ENCODE results near the gene ATXN10.
"Not testable (repeated sequence)": the region's sequence is repeated elsewhere in the genome, so short reads cannot be mapped to it uniquely, and the experiment has no call there.

The ATXN10 gene

GRCh38 chr22:45678961-45679912, 7.6 kb downstream of the ATXN10 start:
- DNase-seq (ENCODE audit: low read depth) = no peak

GRCh38 chr22:45680932-45681700, 9.5 kb downstream of the ATXN10 start:
- no peak for DNase-seq (ENCODE audit: low read depth)

GRCh38 chr22:45682064-45682463, 10.4 kb downstream of the ATXN10 start:
- DNase-seq (ENCODE audit: low read depth) = no peak

GRCh38 chr22:45682773-45683172, 11.1 kb downstream of the ATXN10 start:
- not testable (repeated sequence) for DNase-seq (ENCODE audit: low read depth)

GRCh38 chr22:45683248-45683647, 11.6 kb downstream of the ATXN10 start:
- DNase-seq (ENCODE audit: low read depth) = no peak

- no peak for DNase-seq (ENCODE audit: low read depth)
Measured at GRCh38 chr22:45683680-45684079, 12.0 kb downstream of the ATXN10 start.

- DNase-seq (ENCODE audit: low read depth) = no peak
Measured at GRCh38 chr22:45684169-45684568, 12.5 kb downstream of the ATXN10 start.

- DNase-seq (ENCODE audit: low read depth) = no peak
Measured at GRCh38 chr22:45684752-45685574, 13.3 kb downstream of the ATXN10 start.

- no peak for DNase-seq (ENCODE audit: low read depth)
Measured at GRCh38 chr22:45686004-45686403, 14.4 kb downstream of the ATXN10 start.

- no peak for DNase-seq (ENCODE audit: low read depth)
Measured at GRCh38 chr22:45686836-45687235, 15.2 kb downstream of the ATXN10 start.

- DNase-seq (ENCODE audit: low read depth) = peak; percentile 87
Measured at GRCh38 chr22:45688600-45689080, 17.0 kb downstream of the ATXN10 start.

- no peak for DNase-seq (ENCODE audit: low read depth)
Measured at GRCh38 chr22:45689211-45689610, 17.6 kb downstream of the ATXN10 start.

GRCh38 chr22:45690008-45690407, 18.4 kb downstream of the ATXN10 start:
- no peak for DNase-seq (ENCODE audit: low read depth)

- no peak for DNase-seq (ENCODE audit: low read depth)
Measured at GRCh38 chr22:45692549-45692948, 20.9 kb downstream of the ATXN10 start.

- no peak for DNase-seq (ENCODE audit: low read depth)
Measured at GRCh38 chr22:45693835-45694234, 22.2 kb downstream of the ATXN10 start.

- DNase-seq (ENCODE audit: low read depth) = no peak
Measured at GRCh38 chr22:45696227-45696626, 24.6 kb downstream of the ATXN10 start.

- no peak for DNase-seq (ENCODE audit: low read depth)
Measured at GRCh38 chr22:45698094-45698493, 26.5 kb downstream of the ATXN10 start.

GRCh38 chr22:45702981-45703380, 31.3 kb downstream of the ATXN10 start:
- no peak for DNase-seq (ENCODE audit: low read depth)

GRCh38 chr22:45703758-45704157, 32.1 kb downstream of the ATXN10 start:
- no peak for DNase-seq (ENCODE audit: low read depth)

- no peak for DNase-seq (ENCODE audit: low read depth)
Measured at GRCh38 chr22:45704648-45705047, 33.0 kb downstream of the ATXN10 start.

- no peak for DNase-seq (ENCODE audit: low read depth)
Measured at GRCh38 chr22:45707605-45708004, 36.0 kb downstream of the ATXN10 start.

- no peak for DNase-seq (ENCODE audit: low read depth)
Measured at GRCh38 chr22:45708145-45708544, 36.5 kb downstream of the ATXN10 start.

Measured in HS-27A (cell line).